ENCODE measurements around the gene GPC3.

GPC3 gene

GRCh38 chrX:133970076-133970475, 15.3 kb downstream of the GPC3 start:
- DNase-seq: no peak

- no peak for DNase-seq
Observed at GRCh38 chrX:133969191-133969590, 16.2 kb downstream of the GPC3 start.

GRCh38 chrX:133968109-133968508, 17.3 kb downstream of the GPC3 start:
- no peak for DNase-seq

- no peak for DNase-seq
Observed at GRCh38 chrX:133966199-133966598, 19.2 kb downstream of the GPC3 start.

GRCh38 chrX:133965321-133965720, 20.1 kb downstream of the GPC3 start:
- no peak for DNase-seq

- no peak for DNase-seq
Observed at GRCh38 chrX:133961046-133961445, 24.3 kb downstream of the GPC3 start.

- no peak for DNase-seq
Observed at GRCh38 chrX:133959972-133960371, 25.4 kb downstream of the GPC3 start.

GRCh38 chrX:133958997-133959688, 26.3 kb downstream of the GPC3 start:
- no peak for DNase-seq

GRCh38 chrX:133956570-133957340, 28.6 kb downstream of the GPC3 start:
- DNase-seq: no peak

- no peak for DNase-seq
Observed at GRCh38 chrX:133953785-133954355, 31.5 kb downstream of the GPC3 start.

- no peak for DNase-seq
Observed at GRCh38 chrX:133953078-133953477, 32.3 kb downstream of the GPC3 start.

GRCh38 chrX:133951098-133951497, 34.3 kb downstream of the GPC3 start:
- no peak for DNase-seq

GRCh38 chrX:133950214-133950613, 35.2 kb downstream of the GPC3 start:
- DNase-seq: no peak

GRCh38 chrX:133948895-133949294, 36.5 kb downstream of the GPC3 start:
- no peak for DNase-seq

GRCh38 chrX:133947996-133948395, 37.4 kb downstream of the GPC3 start:
- no peak for DNase-seq

GRCh38 chrX:133947022-133947421, 38.4 kb downstream of the GPC3 start:
- DNase-seq: no peak

GRCh38 chrX:133943507-133943906, 41.9 kb downstream of the GPC3 start:
- no peak for DNase-seq

GRCh38 chrX:133939655-133940302, 45.6 kb downstream of the GPC3 start:
- no peak for DNase-seq

GRCh38 chrX:133938530-133938929, 46.9 kb downstream of the GPC3 start:
- no peak for DNase-seq

GRCh38 chrX:133937022-133937421, 48.4 kb downstream of the GPC3 start:
- no peak for DNase-seq

- no peak for DNase-seq
Observed at GRCh38 chrX:133935076-133935475, 50.3 kb downstream of the GPC3 start.

GRCh38 chrX:133933316-133933715, 52.1 kb downstream of the GPC3 start:
- DNase-seq: no peak

Data from hypothalamus (tissue), 51 donors.